HL-60 (cell line): ENCODE data around the gene GAB1.

ENCODE experiments used
- CTCF ChIP-seq: IDR thresholded peaks from one replicate; pipeline ENCODE4 v1.5.1; 2011; ENCODE audit warnings: low read length, control low read depth, inconsistent platforms; ENCODE audit not compliant: insufficient read depth
- REST ChIP-seq: IDR thresholded peaks from 2 replicates; pipeline ENCODE4 v1.6.1; 2012; ENCODE audit warnings: low read depth; ENCODE audit not compliant: insufficient replicate concordance

- no peak for TF ChIP-seq CTCF
- TF ChIP-seq REST: no peak
Measured at GRCh38 chr4:143502231-143502630, 165.6 kb downstream of the GAB1 start.
